BLaER1 (cell line): ENCODE measurements around the gene VTA1.

Source experiments
- H3K27ac ChIP-seq: shearing (Covaris generic); formaldehyde crosslinking; 2 replicates; pipeline ENCODE4 v1.8.1; 2022
- H3K27me3 ChIP-seq: shearing (Covaris generic); formaldehyde crosslinking; 2 replicates; pipeline ENCODE4 v1.8.1; 2022
- H3K36me3 ChIP-seq: shearing (Covaris generic); formaldehyde crosslinking; 2 replicates; pipeline ENCODE4 v1.8.1; 2022
- H3K4me1 ChIP-seq: shearing (Covaris generic); formaldehyde crosslinking; 2 replicates; pipeline ENCODE4 v1.8.1; 2022
- H3K4me2 ChIP-seq: shearing (Covaris generic); formaldehyde crosslinking; 2 replicates; pipeline ENCODE4 v1.8.1; 2022
- H3K4me3 ChIP-seq: shearing (Covaris generic); formaldehyde crosslinking; 2 replicates; pipeline ENCODE4 v1.8.1; 2022
- H3K9ac ChIP-seq: shearing (Covaris generic); formaldehyde crosslinking; 2 replicates; pipeline ENCODE4 v1.8.1; 2022
- H3K9me3 ChIP-seq: shearing (Covaris generic); formaldehyde crosslinking; 2 replicates; pipeline ENCODE4 v1.8.1; 2022
- H4K20me1 ChIP-seq: shearing (Covaris generic); formaldehyde crosslinking; 2 replicates; pipeline ENCODE4 v1.8.1; 2022
- Cebpa-rat ChIP-seq: shearing (Covaris generic); IDR thresholded peaks from 2 replicates; pipeline ENCODE4 v1.8.1; 2022

Gene VTA1

GRCh38 chr6:142236691-142237090, 89.6 kb downstream of the VTA1 start:
- no peak for TF ChIP-seq Cebpa-rat

GRCh38 chr6:142238881-142239280, 91.8 kb downstream of the VTA1 start:
- no peak overlapping the region for H3K4me2 ChIP-seq
- H4K20me1 ChIP-seq = no peaks in the 10 kb centered on the region
- no peaks in the 10 kb centered on the region for H3K36me3 ChIP-seq
- no peaks in the 10 kb centered on the region for H3K4me1 ChIP-seq
- no peaks in the 10 kb centered on the region for H3K9me3 ChIP-seq
- H3K4me3 ChIP-seq = no peak overlapping the region
- H3K27ac ChIP-seq = no peak overlapping the region
- H3K9ac ChIP-seq = no peak overlapping the region
- no peaks in the 10 kb centered on the region for H3K27me3 ChIP-seq
- no peak for TF ChIP-seq Cebpa-rat

More at GRCh38 chr6:142236691-142237090, 89.6 kb downstream of the VTA1 start:
- Histone ChIP-seq H3K4me3 (no peak overlapping the region), H3K4me2 (no peak overlapping the region), H3K27ac (no peak overlapping the region), H3K27me3 (no peaks in the 10 kb centered on the region), H3K36me3 (no peaks in the 10 kb centered on the region), H3K9me3 (no peaks in the 10 kb centered on the region), H3K9ac (no peak overlapping the region), H4K20me1 (no peaks in the 10 kb centered on the region), H3K4me1 (no peaks in the 10 kb centered on the region)

GRCh38 chr6:142240179-142240578, 93.1 kb downstream of the VTA1 start:
- no peak overlapping the region for H3K27ac ChIP-seq
- no peak overlapping the region for H3K4me2 ChIP-seq
- no peak for TF ChIP-seq Cebpa-rat
- H3K4me1 ChIP-seq = no peaks in the 10 kb centered on the region
- no peaks in the 10 kb centered on the region for H3K36me3 ChIP-seq
- no peak overlapping the region for H3K9ac ChIP-seq
- H3K27me3 ChIP-seq = no peaks in the 10 kb centered on the region
- H3K9me3 ChIP-seq = no peaks in the 10 kb centered on the region
- no peak overlapping the region for H3K4me3 ChIP-seq
- H4K20me1 ChIP-seq = no peaks in the 10 kb centered on the region

GRCh38 chr6:142241061-142241460, 94.0 kb downstream of the VTA1 start:
- Histone ChIP-seq H3K27me3 (no peaks in the 10 kb centered on the region), H3K9ac (no peak overlapping the region), H3K4me1 (no peaks in the 10 kb centered on the region), H3K4me3 (no peak overlapping the region), H3K4me2 (no peak overlapping the region), H3K9me3 (no peaks in the 10 kb centered on the region), H3K27ac (no peak overlapping the region), H3K36me3 (no peaks in the 10 kb centered on the region), H4K20me1 (no peaks in the 10 kb centered on the region)
- TF ChIP-seq Cebpa-rat = no peak

GRCh38 chr6:142242269-142242668, 95.2 kb downstream of the VTA1 start:
- no peak for TF ChIP-seq Cebpa-rat
- H3K27me3 ChIP-seq = no peaks in the 10 kb centered on the region

GRCh38 chr6:142246960-142247359, 99.9 kb downstream of the VTA1 start:
- TF ChIP-seq Cebpa-rat = no peak
- H3K27me3 ChIP-seq = no peaks in the 10 kb centered on the region

More at GRCh38 chr6:142242269-142242668, 95.2 kb downstream of the VTA1 start:
- no peak overlapping the region for H3K4me3 ChIP-seq
- no peak overlapping the region for H3K9ac ChIP-seq
- H3K4me2 ChIP-seq = no peak overlapping the region
- no peaks in the 10 kb centered on the region for H4K20me1 ChIP-seq
- H3K27ac ChIP-seq = no peak overlapping the region
- no peaks in the 10 kb centered on the region for H3K36me3 ChIP-seq
- H3K4me1 ChIP-seq = no peaks in the 10 kb centered on the region
- no peaks in the 10 kb centered on the region for H3K9me3 ChIP-seq

GRCh38 chr6:142249266-142249665, 102.2 kb downstream of the VTA1 start:
- Histone ChIP-seq H3K27me3 (no peaks in the 10 kb centered on the region), H4K20me1 (no peaks in the 10 kb centered on the region), H3K27ac (no peak overlapping the region), H3K36me3 (no peaks in the 10 kb centered on the region), H3K9me3 (no peaks in the 10 kb centered on the region), H3K9ac (no peak overlapping the region), H3K4me2 (no peak overlapping the region), H3K4me3 (no peak overlapping the region), H3K4me1 (no peaks in the 10 kb centered on the region)
- no peak for TF ChIP-seq Cebpa-rat

More at GRCh38 chr6:142246960-142247359, 99.9 kb downstream of the VTA1 start:
- H3K4me1 ChIP-seq = no peaks in the 10 kb centered on the region
- H3K36me3 ChIP-seq = no peaks in the 10 kb centered on the region
- no peak overlapping the region for H3K27ac ChIP-seq
- H3K4me2 ChIP-seq = no peak overlapping the region
- H3K4me3 ChIP-seq = no peak overlapping the region
- no peak overlapping the region for H3K9ac ChIP-seq
- no peaks in the 10 kb centered on the region for H4K20me1 ChIP-seq
- no peaks in the 10 kb centered on the region for H3K9me3 ChIP-seq

GRCh38 chr6:142251930-142252445, 104.9 kb downstream of the VTA1 start:
- no peak overlapping the region for H3K4me2 ChIP-seq
- TF ChIP-seq Cebpa-rat = no peak
- H3K4me3 ChIP-seq = no peak overlapping the region
- no peaks in the 10 kb centered on the region for H4K20me1 ChIP-seq
- peaks cover 11% of the 10 kb centered on the region for H3K4me1 ChIP-seq
- H3K9me3 ChIP-seq = no peaks in the 10 kb centered on the region
- H3K9ac ChIP-seq = no peak overlapping the region
- no peaks in the 10 kb centered on the region for H3K36me3 ChIP-seq
- H3K27ac ChIP-seq = no peak overlapping the region
- no peaks in the 10 kb centered on the region for H3K27me3 ChIP-seq

- no peak overlapping the region for H3K4me3 ChIP-seq
- no peaks in the 10 kb centered on the region for H3K36me3 ChIP-seq
- no peak overlapping the region for H3K4me2 ChIP-seq
- peaks cover 11% of the 10 kb centered on the region for H3K4me1 ChIP-seq
- H4K20me1 ChIP-seq = no peaks in the 10 kb centered on the region
- no peaks in the 10 kb centered on the region for H3K9me3 ChIP-seq
- no peaks in the 10 kb centered on the region for H3K27me3 ChIP-seq
- H3K9ac ChIP-seq = no peak overlapping the region
- no peak overlapping the region for H3K27ac ChIP-seq
- no peak for TF ChIP-seq Cebpa-rat
These were observed 107.5 kb downstream of the VTA1 start for GRCh38 chr6:142254513-142254912.

- Histone ChIP-seq H3K9ac (no peak overlapping the region), H3K4me1 (peaks cover 11% of the 10 kb centered on the region), H3K36me3 (no peaks in the 10 kb centered on the region), H3K27ac (no peak overlapping the region), H4K20me1 (no peaks in the 10 kb centered on the region), H3K9me3 (no peaks in the 10 kb centered on the region), H3K27me3 (no peaks in the 10 kb centered on the region), H3K4me2 (peak overlapping the region; percentile 33), H3K4me3 (no peak overlapping the region)
- no peak for TF ChIP-seq Cebpa-rat
These were observed 108.7 kb downstream of the VTA1 start for GRCh38 chr6:142255785-142256184.

GRCh38 chr6:142258305-142258704, 111.2 kb downstream of the VTA1 start:
- Histone ChIP-seq H3K27me3 (no peaks in the 10 kb centered on the region), H3K9ac (no peak overlapping the region), H3K27ac (no peak overlapping the region), H3K36me3 (no peaks in the 10 kb centered on the region), H4K20me1 (no peaks in the 10 kb centered on the region), H3K9me3 (no peaks in the 10 kb centered on the region), H3K4me3 (no peak overlapping the region), H3K4me2 (no peak overlapping the region), H3K4me1 (peaks cover 11% of the 10 kb centered on the region)
- no peak for TF ChIP-seq Cebpa-rat
